ENCODE measurements around the gene CLIC2.

The CLIC2 gene

GRCh38 chrX:155330992-155331391 lies 3.4 kb downstream of the CLIC2 start:
- in situ Hi-C loops (cut with HindIII; ENCODE audit: low sequenced_read_pairs): no loop called here
- TF ChIP-seq CTCF (IDR thresholded peaks at IDR 0.05; ENCODE audit: low read depth, low read length): no peak
- no peak overlapping the region for H3K4me3 ChIP-seq (ENCODE audit: low read depth, low read length)
- DNase-seq (ENCODE audit: low read depth, low spot score): no peak

- no peak for DNase-seq (ENCODE audit: low read depth, low spot score)
- in situ Hi-C loops (cut with HindIII; ENCODE audit: low sequenced_read_pairs): no loop called here
- no peak overlapping the region for H3K4me3 ChIP-seq (ENCODE audit: low read depth, low read length)
- no peak for TF ChIP-seq CTCF (IDR thresholded peaks at IDR 0.05; ENCODE audit: low read depth, low read length)
These were observed 5.1 kb downstream of the CLIC2 start for GRCh38 chrX:155329293-155329692.

GRCh38 chrX:155326610-155327009 lies 7.8 kb downstream of the CLIC2 start:
- DNase-seq (ENCODE audit: low read depth, low spot score): no peak
- no peak overlapping the region for H3K4me3 ChIP-seq (ENCODE audit: low read depth, low read length)
- no peak for TF ChIP-seq CTCF (IDR thresholded peaks at IDR 0.05; ENCODE audit: low read depth, low read length)
- in situ Hi-C loops (cut with HindIII; ENCODE audit: low sequenced_read_pairs): no loop called here

GRCh38 chrX:155314260-155314659 lies 20.2 kb downstream of the CLIC2 start:
- in situ Hi-C loops (cut with HindIII; ENCODE audit: low sequenced_read_pairs): no loop called here
- DNase-seq (ENCODE audit: low read depth, low spot score): no peak

GRCh38 chrX:155313766-155314165 lies 20.6 kb downstream of the CLIC2 start:
- no peak for DNase-seq (ENCODE audit: low read depth, low spot score)
- H3K4me3 ChIP-seq (ENCODE audit: low read depth, low read length): no peak overlapping the region
- no peak for TF ChIP-seq CTCF (IDR thresholded peaks at IDR 0.05; ENCODE audit: low read depth, low read length)
- in situ Hi-C loops (cut with HindIII; ENCODE audit: low sequenced_read_pairs): no loop called here

More at GRCh38 chrX:155314260-155314659, 20.2 kb downstream of the CLIC2 start:
- TF ChIP-seq CTCF (IDR thresholded peaks at IDR 0.05; ENCODE audit: low read depth, low read length): no peak
- H3K4me3 ChIP-seq (ENCODE audit: low read depth, low read length): no peak overlapping the region

- no peak for TF ChIP-seq CTCF (IDR thresholded peaks at IDR 0.05; ENCODE audit: low read depth, low read length)
These were observed 40.6 kb downstream of the CLIC2 start for GRCh38 chrX:155293771-155294170.

GRCh38 chrX:155279873-155280272 lies 54.5 kb downstream of the CLIC2 start:
- TF ChIP-seq CTCF (IDR thresholded peaks at IDR 0.05; ENCODE audit: low read depth, low read length): no peak
- in situ Hi-C loops (cut with HindIII; ENCODE audit: low sequenced_read_pairs): no loop called here
- no peak for DNase-seq (ENCODE audit: low read depth, low spot score)

More at GRCh38 chrX:155293771-155294170, 40.6 kb downstream of the CLIC2 start:
- in situ Hi-C loops (cut with HindIII; ENCODE audit: low sequenced_read_pairs): no loop called here
- no peak for DNase-seq (ENCODE audit: low read depth, low spot score)
- no peak overlapping the region for H3K4me3 ChIP-seq (ENCODE audit: low read depth, low read length)

More at GRCh38 chrX:155279873-155280272, 54.5 kb downstream of the CLIC2 start:
- no peak overlapping the region for H3K4me3 ChIP-seq (ENCODE audit: low read depth, low read length)

Measured in astrocyte of the spinal cord (primary cell).